ENCODE results near the gene C11orf54.

C11orf54 gene

DNA sequence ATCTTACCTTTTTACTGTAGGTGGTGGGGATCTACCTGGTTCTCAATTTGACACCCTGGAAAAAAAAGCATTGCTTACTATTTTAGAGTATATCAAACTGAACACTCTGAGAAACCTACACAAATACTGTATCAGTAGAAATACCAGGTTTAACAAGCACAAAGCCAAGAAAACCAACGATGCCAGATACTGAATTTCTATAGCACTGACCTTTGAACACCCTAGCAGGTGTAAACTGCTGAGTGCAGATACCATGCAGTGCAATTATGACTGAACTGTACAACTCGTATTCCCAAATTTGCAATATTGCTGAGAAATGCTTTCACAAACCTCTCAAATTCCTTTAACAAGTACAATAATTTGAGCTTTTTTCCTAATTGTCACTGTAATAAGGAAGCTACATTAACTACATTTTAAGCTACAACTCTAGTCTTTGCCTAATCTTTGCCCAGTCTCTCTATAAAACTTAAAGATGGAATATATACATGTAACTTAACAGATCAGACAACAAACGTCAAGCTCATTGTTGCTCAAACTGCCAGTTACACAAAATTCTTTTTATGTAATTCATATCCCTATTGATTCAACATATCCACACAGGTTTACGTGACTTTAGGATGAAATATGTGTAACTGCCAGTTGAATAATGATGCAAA is 9.1 kb upstream of the C11orf54 start:
- no peak for DNase-seq (ENCODE audit: low spot score)
- TF ChIP-seq, protein P1, sequence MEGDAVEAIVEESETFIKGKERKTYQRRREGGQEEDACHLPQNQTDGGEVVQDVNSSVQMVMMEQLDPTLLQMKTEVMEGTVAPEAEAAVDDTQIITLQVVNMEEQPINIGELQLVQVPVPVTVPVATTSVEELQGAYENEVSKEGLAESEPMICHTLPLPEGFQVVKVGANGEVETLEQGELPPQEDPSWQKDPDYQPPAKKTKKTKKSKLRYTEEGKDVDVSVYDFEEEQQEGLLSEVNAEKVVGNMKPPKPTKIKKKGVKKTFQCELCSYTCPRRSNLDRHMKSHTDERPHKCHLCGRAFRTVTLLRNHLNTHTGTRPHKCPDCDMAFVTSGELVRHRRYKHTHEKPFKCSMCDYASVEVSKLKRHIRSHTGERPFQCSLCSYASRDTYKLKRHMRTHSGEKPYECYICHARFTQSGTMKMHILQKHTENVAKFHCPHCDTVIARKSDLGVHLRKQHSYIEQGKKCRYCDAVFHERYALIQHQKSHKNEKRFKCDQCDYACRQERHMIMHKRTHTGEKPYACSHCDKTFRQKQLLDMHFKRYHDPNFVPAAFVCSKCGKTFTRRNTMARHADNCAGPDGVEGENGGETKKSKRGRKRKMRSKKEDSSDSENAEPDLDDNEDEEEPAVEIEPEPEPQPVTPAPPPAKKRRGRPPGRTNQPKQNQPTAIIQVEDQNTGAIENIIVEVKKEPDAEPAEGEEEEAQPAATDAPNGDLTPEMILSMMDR (IDR thresholded peaks at IDR 0.05; ENCODE audit: borderline replicate concordance, control extremely low read depth, extremely low read depth, insufficient read depth, missing control alignments) = no peak
- in situ Hi-C loops (cut with MboI; ENCODE audit: low sequenced_read_pairs, unreplicated experiment) = no loop called here

DNA sequence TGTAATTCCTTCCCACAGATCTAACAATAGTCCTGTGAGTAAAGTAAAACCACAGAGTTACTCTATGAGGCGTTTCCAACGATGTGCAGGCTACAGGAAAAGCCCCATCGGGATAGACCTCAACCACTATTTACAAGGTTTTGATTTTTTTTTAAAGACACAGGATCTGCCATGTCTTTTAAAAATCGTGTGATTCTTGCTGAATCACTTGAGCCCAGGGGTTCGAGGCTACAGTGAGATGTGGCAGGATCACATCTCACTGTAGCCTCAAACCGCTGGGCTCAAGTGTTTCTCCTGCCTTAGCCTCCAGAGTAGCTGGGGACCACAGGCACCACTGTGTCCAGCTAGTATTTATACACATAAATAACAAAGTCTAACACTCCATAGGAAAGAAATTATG is 8.0 kb upstream of the C11orf54 start:
- in situ Hi-C loops (cut with MboI; ENCODE audit: low sequenced_read_pairs, unreplicated experiment) = no loop called here
- DNase-seq (ENCODE audit: low spot score) = no peak
- TF ChIP-seq, protein P1 (IDR thresholded peaks at IDR 0.05; ENCODE audit: borderline replicate concordance, control extremely low read depth, extremely low read depth, insufficient read depth, missing control alignments) = no peak

DNA sequence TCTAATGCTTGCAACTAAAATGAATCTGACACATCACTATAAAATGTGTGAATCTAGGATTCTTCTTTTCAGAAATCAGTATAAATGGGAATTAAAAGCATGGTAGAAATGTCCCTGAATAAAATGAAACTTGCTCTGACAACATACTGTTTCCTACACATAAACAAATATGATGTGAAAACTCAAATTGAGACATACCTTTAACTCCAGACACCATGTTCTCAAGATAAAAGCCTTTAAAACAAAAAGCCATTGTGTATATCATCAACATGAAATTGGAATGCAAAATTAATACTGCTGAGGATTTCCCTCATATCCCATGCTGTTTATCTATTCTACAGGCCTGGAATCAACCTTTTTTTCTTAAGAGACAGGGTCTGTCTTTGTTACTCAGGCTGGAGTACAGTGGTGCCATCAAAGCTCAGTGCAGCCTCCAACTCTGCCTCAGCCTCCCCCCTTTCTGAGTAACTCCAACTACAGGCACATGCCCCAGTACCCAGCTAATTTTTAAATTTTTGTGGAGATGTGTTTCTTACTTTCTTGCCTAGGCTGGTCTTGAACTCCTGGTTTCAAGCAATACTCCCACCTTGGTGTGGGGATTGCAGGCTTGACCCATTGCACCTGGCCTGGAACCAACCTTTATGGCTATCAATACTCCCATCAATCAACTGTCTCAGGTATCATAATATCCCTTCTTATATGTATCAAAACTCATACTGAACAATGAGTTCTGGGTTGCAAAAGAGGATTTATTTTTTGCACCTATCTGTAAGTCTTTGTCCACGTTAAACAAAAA is 6.8 kb upstream of the C11orf54 start:
- DNase-seq (ENCODE audit: low spot score) = no peak
- TF ChIP-seq, protein P1 (IDR thresholded peaks at IDR 0.05; ENCODE audit: borderline replicate concordance, control extremely low read depth, extremely low read depth, insufficient read depth, missing control alignments) = no peak
- in situ Hi-C loops (cut with MboI; ENCODE audit: low sequenced_read_pairs, unreplicated experiment) = no loop called here

DNA sequence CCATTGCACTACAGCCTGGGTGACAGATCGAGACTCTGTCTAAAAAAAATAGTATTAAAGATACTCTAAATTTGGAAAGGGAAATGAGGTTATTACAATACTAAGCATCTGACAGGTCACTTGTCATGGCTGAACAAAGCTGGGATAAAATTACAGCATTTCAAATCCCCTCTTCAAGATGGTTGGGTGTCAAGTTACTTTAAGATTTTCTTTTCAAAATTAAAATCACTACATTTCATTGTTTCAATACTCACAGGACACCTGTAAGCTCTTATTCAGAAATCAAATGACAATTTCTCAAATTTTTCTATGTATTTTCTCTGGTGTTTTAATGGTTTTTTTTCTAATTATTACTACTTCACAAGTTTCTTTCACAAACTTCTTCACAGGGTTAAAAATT is 5.8 kb upstream of the C11orf54 start:
- no peak for DNase-seq (ENCODE audit: low spot score)
- TF ChIP-seq, protein P1 (IDR thresholded peaks at IDR 0.05; ENCODE audit: borderline replicate concordance, control extremely low read depth, extremely low read depth, insufficient read depth, missing control alignments) = no peak
- in situ Hi-C loops (cut with MboI; ENCODE audit: low sequenced_read_pairs, unreplicated experiment) = no loop called here

DNA sequence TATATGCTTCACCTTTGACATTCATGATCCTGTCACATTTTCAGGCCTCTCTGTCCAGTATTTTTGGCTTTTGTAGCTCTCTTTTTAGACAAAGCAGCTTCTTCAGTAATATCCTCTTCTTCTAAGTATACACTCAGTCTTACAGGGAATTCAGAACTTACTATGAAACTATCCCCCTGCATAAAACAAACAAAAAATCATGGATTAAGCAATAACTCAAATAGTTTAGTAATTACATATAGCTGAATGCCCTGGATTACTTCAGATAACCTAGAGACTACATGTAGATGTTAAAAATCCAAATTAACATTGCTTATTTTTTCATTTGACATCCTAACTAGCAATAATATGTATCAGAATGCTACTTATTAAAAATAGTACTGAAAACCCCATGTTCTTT is 5.3 kb upstream of the C11orf54 start:
- in situ Hi-C loops (cut with MboI; ENCODE audit: low sequenced_read_pairs, unreplicated experiment) = no loop called here
- TF ChIP-seq, protein P1 (IDR thresholded peaks at IDR 0.05; ENCODE audit: borderline replicate concordance, control extremely low read depth, extremely low read depth, insufficient read depth, missing control alignments) = no peak
- DNase-seq (ENCODE audit: low spot score) = no peak

DNA sequence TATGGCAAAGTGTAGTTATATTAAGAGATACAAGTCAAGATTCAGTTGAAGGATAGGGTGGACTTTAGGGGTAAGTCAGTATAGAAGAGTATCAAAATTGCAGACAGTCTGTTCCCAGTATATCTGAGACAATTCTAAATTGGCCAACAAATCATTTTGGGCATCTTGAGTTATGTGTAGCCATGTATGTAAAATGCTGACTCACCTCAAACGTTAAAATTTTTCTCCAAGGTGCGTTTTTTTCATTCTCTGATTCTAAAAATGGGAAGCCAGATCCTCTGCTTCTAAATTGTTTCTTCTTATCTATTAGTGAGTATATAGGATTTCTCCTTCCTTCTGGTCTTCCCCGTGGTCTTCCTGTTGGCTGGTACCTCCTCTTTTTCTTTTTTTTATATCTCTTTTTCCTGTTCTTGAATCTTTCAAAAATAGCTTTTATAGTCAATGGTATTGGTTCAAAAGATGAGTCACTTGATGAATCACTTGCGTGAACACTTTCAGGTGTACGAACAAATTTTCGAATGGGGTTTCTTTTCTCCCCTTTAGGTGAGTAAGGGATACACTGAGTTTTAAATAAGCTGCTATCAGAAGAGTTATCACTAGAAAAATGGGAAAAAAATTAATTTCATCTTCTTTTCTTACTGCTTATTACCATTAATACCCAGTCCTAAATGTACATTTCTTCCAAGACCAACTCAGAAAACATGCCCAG is 3.4 kb upstream of the C11orf54 start:
- TF ChIP-seq, protein P1 (IDR thresholded peaks at IDR 0.05; ENCODE audit: borderline replicate concordance, control extremely low read depth, extremely low read depth, insufficient read depth, missing control alignments) = no peak
- in situ Hi-C loops (cut with MboI; ENCODE audit: low sequenced_read_pairs, unreplicated experiment) = no loop called here
- no peak for DNase-seq (ENCODE audit: low spot score)
